ENCODE data around the gene PRKACA.

PRKACA gene

DNA sequence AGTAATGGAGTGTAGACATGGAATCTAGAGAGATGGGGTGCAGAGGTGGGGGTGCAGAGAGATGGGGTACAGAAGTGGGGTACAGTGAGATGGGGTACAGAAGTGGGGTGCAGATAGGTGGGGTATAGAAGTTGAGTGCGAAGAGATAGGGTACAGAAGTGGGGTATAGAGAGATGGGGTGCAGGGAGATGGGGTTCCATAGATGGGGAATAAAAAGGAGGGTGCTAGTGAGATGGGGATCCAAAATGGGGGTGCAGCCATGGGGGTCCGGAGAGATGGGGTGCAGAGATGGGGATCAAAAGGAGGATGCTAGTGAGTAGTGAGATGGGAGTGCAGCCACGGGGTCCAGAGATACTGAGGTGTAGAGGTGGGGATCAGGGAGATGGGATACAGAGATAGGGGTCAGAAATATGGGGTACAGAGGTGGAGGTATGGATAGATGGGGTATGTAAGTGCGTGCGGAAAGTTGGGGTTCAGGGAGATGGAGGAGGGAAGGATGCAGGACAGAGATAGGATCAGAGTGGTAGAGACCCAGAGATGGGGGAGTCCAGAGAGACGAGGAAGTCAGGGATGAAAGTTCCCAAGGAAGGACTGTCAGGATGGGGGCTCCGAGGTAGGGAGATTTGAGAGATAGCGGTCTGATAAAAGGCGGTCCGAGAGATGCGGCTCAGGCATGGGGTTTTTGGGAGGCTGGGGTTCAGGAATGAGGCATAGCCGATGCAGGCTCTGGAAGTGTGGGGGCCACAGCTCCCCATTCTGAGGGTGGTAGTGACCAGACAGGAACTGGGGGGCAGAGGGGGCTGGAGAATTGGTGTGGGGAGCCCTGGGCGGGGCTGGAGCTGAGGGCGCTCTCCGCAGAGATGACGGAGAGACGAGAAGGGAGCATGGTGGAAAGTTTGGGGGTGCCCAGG, 59.1 kb downstream of the PRKACA start (continued):
- TF ChIP-seq, protein P1, sequence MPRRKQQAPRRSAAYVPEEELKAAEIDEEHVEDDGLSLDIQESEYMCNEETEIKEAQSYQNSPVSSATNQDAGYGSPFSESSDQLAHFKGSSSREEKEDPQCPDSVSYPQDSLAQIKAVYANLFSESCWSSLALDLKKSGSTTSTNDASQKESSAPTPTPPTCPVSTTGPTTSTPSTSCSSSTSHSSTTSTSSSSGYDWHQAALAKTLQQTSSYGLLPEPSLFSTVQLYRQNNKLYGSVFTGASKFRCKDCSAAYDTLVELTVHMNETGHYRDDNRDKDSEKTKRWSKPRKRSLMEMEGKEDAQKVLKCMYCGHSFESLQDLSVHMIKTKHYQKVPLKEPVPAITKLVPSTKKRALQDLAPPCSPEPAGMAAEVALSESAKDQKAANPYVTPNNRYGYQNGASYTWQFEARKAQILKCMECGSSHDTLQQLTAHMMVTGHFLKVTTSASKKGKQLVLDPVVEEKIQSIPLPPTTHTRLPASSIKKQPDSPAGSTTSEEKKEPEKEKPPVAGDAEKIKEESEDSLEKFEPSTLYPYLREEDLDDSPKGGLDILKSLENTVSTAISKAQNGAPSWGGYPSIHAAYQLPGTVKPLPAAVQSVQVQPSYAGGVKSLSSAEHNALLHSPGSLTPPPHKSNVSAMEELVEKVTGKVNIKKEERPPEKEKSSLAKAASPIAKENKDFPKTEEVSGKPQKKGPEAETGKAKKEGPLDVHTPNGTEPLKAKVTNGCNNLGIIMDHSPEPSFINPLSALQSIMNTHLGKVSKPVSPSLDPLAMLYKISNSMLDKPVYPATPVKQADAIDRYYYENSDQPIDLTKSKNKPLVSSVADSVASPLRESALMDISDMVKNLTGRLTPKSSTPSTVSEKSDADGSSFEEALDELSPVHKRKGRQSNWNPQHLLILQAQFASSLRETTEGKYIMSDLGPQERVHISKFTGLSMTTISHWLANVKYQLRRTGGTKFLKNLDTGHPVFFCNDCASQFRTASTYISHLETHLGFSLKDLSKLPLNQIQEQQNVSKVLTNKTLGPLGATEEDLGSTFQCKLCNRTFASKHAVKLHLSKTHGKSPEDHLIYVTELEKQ (tag by site-specific recombination; IDR thresholded peaks at IDR 0.05; ENCODE audit: borderline replicate concordance) = peak; percentile 47; the same call in 1 of the 2 replicates
- 0 out of 2 replicates have a peak, but pooled peaks have one; percentile 49 for TF ChIP-seq ZNF223 (tag by site-specific recombination; IDR thresholded peaks at IDR 0.05)
- TF ChIP-seq ZNF155 (tag by site-specific recombination; IDR thresholded peaks at IDR 0.05) = 0 out of 2 replicates have a peak, but pooled peaks have one; percentile 10
- 0 out of 2 replicates have a peak, but pooled peaks have one; percentile 29 for TF ChIP-seq IKZF3 (tag by site-specific recombination; IDR thresholded peaks at IDR 0.05)
- TF ChIP-seq, protein P2, sequence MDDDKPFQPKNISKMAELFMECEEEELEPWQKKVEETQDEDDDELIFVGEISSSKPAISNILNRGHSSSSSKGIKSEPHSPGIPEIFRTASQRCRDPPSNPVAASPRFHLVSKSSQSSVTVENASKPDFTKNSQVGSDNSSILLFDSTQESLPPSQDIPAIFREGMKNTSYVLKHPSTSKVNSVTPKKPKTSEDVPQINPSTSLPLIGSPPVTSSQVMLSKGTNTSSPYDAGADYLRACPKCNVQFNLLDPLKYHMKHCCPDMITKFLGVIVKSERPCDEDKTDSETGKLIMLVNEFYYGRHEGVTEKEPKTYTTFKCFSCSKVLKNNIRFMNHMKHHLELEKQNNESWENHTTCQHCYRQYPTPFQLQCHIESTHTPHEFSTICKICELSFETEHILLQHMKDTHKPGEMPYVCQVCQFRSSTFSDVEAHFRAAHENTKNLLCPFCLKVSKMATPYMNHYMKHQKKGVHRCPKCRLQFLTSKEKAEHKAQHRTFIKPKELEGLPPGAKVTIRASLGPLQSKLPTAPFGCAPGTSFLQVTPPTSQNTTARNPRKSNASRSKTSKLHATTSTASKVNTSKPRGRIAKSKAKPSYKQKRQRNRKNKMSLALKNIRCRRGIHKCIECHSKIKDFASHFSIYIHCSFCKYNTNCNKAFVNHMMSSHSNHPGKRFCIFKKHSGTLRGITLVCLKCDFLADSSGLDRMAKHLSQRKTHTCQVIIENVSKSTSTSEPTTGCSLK (tag by site-specific recombination; IDR thresholded peaks at IDR 0.05) = no peak
- peak; percentile 71 for TF ChIP-seq ZBTB17 (tag by site-specific recombination; IDR thresholded peaks at IDR 0.05)
- no peak for TF ChIP-seq ZNF174 (tag by site-specific recombination; IDR thresholded peaks at IDR 0.05)
- no peak for TF ChIP-seq ZNF423 (tag by site-specific recombination; IDR thresholded peaks at IDR 0.05)
- TF ChIP-seq ZNF791 (tag by site-specific recombination; IDR thresholded peaks at IDR 0.05) = peak; percentile 15; the same call in 1 of the 2 replicates
- peak; percentile 75; the same call in 1 of the 2 replicates for TF ChIP-seq ZBTB8A (tag by site-specific recombination; IDR thresholded peaks at IDR 0.05)
- TF ChIP-seq ZNF157 (tag by site-specific recombination; IDR thresholded peaks at IDR 0.05) = no peak
- TF ChIP-seq HOXD13 (CRISPR knock-in tag; IDR thresholded peaks at IDR 0.05; ENCODE audit: borderline replicate concordance) = no peak
- 0 out of 2 replicates have a peak, but pooled peaks have one; percentile 3 for TF ChIP-seq ZNF76 (tag by site-specific recombination; IDR thresholded peaks at IDR 0.05; ENCODE audit: borderline replicate concordance, low read depth)
- peak; percentile 77; the same call in 1 of the 2 replicates for TF ChIP-seq ZNF175 (tag by site-specific recombination; IDR thresholded peaks at IDR 0.05)
- no peak for TF ChIP-seq ZNF404 (tag by site-specific recombination; IDR thresholded peaks at IDR 0.05)
- TF ChIP-seq ZNF48 (tag by site-specific recombination; IDR thresholded peaks at IDR 0.05) = no peak
- TF ChIP-seq, protein P3, sequence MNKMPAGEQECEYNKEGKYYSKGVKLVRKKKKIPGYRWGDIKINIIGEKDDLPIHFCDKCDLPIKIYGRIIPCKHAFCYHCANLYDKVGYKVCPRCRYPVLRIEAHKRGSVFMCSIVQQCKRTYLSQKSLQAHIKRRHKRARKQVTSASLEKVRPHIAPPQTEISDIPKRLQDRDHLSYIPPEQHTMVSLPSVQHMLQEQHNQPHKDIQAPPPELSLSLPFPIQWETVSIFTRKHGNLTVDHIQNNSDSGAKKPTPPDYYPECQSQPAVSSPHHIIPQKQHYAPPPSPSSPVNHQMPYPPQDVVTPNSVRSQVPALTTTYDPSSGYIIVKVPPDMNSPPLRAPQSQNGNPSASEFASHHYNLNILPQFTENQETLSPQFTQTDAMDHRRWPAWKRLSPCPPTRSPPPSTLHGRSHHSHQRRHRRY (tag by site-specific recombination; IDR thresholded peaks at IDR 0.05) = 0 out of 2 replicates have a peak, but pooled peaks have one; percentile 30
- TF ChIP-seq ZNF133 (tag by site-specific recombination; IDR thresholded peaks at IDR 0.05) = peak; percentile 7; the same call in 1 of the 2 replicates
- no peak for TF ChIP-seq ZNF19 (tag by site-specific recombination; IDR thresholded peaks at IDR 0.05; ENCODE audit: low read depth)
- TF ChIP-seq, protein P4, sequence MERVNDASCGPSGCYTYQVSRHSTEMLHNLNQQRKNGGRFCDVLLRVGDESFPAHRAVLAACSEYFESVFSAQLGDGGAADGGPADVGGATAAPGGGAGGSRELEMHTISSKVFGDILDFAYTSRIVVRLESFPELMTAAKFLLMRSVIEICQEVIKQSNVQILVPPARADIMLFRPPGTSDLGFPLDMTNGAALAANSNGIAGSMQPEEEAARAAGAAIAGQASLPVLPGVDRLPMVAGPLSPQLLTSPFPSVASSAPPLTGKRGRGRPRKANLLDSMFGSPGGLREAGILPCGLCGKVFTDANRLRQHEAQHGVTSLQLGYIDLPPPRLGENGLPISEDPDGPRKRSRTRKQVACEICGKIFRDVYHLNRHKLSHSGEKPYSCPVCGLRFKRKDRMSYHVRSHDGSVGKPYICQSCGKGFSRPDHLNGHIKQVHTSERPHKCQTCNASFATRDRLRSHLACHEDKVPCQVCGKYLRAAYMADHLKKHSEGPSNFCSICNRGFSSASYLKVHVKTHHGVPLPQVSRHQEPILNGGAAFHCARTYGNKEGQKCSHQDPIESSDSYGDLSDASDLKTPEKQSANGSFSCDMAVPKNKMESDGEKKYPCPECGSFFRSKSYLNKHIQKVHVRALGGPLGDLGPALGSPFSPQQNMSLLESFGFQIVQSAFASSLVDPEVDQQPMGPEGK (tag by site-specific recombination; IDR thresholded peaks at IDR 0.05) = peak; percentile 92
- TF ChIP-seq ZXDB (tag by site-specific recombination; IDR thresholded peaks at IDR 0.05) = peak; percentile 35; the same call in 1 of the 2 replicates
- TF ChIP-seq GFI1B (tag by site-specific recombination; IDR thresholded peaks at IDR 0.05) = no peak
- no peak for TF ChIP-seq ZNF549 (tag by site-specific recombination; IDR thresholded peaks at IDR 0.05)
- TF ChIP-seq ZBTB21 (tag by site-specific recombination; IDR thresholded peaks at IDR 0.05) = peak; percentile 2; the same call in 1 of the 2 replicates
- TF ChIP-seq, protein P5, sequence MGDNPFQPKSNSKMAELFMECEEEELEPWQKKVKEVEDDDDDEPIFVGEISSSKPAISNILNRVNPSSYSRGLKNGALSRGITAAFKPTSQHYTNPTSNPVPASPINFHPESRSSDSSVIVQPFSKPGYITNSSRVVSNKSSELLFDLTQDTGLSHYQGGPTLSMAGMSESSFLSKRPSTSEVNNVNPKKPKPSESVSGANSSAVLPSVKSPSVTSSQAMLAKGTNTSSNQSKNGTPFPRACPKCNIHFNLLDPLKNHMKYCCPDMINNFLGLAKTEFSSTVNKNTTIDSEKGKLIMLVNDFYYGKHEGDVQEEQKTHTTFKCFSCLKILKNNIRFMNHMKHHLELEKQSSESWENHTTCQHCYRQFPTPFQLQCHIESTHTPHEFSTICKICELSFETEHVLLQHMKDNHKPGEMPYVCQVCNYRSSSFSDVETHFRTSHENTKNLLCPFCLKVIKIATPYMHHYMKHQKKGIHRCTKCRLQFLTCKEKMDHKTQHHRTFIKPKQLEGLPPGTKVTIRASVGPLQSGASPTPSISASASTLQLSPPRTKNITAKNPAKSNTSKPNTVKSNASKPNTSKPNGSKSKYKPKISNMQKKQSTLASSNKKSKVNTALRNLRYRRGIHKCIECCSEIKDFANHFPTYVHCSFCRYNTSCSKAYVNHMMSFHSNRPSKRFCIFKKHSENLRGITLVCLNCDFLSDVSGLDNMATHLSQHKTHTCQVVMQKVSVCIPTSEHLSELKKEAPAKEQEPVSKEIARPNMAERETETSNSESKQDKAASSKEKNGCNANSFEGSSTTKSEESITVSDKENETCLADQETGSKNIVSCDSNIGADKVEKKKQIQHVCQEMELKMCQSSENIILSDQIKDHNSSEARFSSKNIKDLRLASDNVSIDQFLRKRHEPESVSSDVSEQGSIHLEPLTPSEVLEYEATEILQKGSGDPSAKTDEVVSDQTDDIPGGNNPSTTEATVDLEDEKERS (tag by site-specific recombination; IDR thresholded peaks at IDR 0.05) = no peak
- TF ChIP-seq SP7 (tag by site-specific recombination; IDR thresholded peaks at IDR 0.05) = 0 out of 2 replicates have a peak, but pooled peaks have one; percentile 8
- TF ChIP-seq ZNF426 (tag by site-specific recombination; IDR thresholded peaks at IDR 0.05) = no peak

Measured in HEK293 (cell line).